GM18505 (cell line): ENCODE measurements around the gene SLC22A3.

Experiments used
- ATAC-seq: cut with Tn5 transposase; IDR thresholded peaks from one replicate; pipeline ENCODE4 v1.9.1; 2021; ENCODE audit not compliant: unreplicated experiment
- POLR2A ChIP-seq: IDR thresholded peaks from 4 replicates; pipeline ENCODE4 v1.6.1; 2011; ENCODE audit warnings: borderline replicate concordance; ENCODE audit not compliant: insufficient read depth, insufficient read length; ENCODE audit errors: extremely low read depth

SLC22A3 gene

DNA sequence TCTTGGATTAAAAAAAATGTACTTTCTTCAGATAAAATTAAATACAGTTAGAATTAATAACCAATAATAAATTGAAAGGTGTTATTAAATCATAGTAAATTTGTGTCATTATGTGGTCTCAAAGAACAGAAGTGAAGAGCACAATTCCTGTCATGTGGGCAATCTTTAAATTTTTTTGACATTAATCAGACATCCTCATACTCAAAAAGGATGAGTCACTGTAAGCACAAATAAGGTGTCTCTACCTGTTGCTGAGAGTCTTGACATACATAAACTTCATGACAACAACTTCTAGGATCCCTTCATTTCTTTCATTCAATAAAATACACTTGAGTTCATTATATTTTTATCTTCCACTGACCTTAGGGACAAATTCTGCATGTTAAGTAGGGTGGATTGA, 76.1 kb downstream of the SLC22A3 start:
- ATAC-seq: no peak
- no peak for TF ChIP-seq POLR2A

- no peak for TF ChIP-seq POLR2A
- no peak for ATAC-seq
Measured at GRCh38 chr6:160426136-160426535, 78.0 kb downstream of the SLC22A3 start.

DNA sequence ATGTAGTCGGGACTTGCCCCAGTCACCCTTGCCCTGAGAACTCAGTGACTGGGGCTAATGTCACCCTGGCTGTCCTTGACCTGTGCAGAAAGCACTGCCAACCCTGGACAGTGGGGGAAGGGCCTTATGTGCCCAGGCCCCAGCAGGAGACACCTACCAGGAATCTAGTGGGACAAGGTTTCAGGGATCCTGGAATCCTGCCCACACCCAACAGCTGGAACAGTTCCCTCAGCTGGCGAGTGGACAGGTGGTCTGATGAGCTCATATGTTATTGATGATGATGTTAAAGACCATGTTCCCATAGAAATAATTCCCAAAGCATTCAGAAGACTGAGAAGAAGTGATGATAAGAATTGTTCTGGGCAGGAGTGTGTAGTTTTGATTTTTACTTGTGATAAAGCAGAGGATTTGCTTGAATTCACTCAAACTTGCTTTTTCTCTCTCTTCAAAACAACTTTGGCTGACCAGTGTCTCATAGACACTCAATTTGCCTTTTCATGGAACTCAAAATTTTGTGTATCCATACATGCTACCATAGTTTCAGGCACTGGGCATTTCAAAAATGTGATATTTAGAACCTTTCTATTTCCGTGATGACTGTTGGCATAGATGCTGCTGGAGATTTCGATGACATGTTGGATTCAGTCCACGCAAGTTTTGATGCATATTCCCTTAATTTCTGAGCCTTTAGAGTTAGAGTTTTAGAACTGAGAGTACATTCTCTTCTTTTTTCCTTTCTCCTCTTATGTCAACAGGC, 79.3 kb downstream of the SLC22A3 start:
- ATAC-seq: no peak
- TF ChIP-seq POLR2A: no peak

- no peak for TF ChIP-seq POLR2A
- no peak for ATAC-seq
Measured at GRCh38 chr6:160428069-160428430, 79.9 kb downstream of the SLC22A3 start.

- ATAC-seq: no peak
- no peak for TF ChIP-seq POLR2A
Measured at GRCh38 chr6:160428818-160429619, 80.8 kb downstream of the SLC22A3 start.

- no peak for TF ChIP-seq POLR2A
- no peak for ATAC-seq
Measured at GRCh38 chr6:160429620-160429895, 81.4 kb downstream of the SLC22A3 start.

GRCh38 chr6:160430203-160430602, 82.0 kb downstream of the SLC22A3 start:
- no peak for ATAC-seq
- TF ChIP-seq POLR2A: no peak

DNA sequence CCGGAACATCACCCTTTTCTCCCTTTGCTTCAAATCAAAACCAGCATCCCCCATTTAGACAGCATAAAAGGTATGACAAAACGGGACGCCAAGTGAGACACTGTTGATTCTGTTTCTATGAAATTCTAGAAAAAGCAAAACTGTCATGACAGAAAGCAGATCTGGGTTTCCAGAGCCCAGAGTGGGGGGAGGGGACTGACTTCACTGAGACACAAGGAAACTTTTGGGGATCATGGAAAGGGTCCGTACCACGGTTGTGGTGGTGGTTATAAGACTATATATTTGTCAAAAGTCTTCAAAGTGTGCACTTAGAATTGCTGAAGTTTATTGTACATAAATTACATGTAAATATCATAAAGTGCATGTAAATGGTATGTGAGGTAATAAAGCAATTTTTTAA, 82.6 kb downstream of the SLC22A3 start:
- ATAC-seq: no peak
- no peak for TF ChIP-seq POLR2A

DNA sequence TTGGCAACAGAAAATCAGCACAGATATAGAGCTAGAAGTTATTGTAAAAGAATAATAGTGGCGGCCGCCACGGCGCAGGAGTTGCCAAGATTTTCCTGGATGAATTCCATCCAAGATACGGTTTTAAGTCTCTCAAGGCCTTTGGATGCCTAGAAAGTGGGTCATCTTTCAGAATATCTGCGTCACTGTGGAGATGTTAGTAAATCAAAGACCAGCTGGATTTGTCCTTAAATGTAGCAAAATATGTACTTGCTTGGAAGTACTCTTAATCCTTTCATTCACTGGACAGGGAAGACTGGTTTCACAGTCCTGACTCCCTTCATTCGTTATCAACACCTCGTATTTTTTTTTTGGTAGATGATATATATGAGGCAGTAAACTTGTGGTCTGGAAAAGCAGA, 83.0 kb downstream of the SLC22A3 start:
- no peak for TF ChIP-seq POLR2A
- no peak for ATAC-seq

DNA sequence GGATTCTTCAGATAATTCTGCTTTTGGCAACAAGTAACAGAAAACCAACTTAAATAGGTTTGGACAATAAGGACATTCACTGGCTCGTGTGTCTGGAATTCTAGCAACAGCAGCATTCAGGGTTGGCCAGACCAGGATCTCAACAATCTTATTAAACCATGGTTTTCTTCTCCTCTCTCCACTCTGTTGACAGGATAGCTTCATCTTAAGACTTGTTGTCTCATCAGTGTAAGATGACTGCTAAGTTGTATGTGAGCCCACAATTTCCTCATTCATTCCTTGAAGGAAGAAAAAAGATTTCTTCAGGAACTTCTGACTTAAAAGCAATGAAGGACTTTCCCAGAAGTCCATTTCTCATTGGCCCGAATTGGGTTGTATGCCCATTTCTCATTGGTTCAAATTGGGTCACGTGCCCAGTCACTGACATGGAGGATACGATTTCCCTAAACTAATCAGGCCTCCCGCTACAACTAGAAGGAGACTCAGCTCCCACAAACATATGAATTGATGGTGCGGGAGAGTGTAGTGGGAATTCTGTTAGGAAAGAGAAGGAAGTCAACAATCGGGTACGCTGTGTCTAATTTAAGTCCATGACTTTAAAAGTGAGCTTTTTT, 83.7 kb downstream of the SLC22A3 start:
- no peak for TF ChIP-seq POLR2A
- ATAC-seq: no peak

GRCh38 chr6:160435935-160436334, 87.8 kb downstream of the SLC22A3 start:
- ATAC-seq: no peak
- TF ChIP-seq POLR2A: no peak

DNA sequence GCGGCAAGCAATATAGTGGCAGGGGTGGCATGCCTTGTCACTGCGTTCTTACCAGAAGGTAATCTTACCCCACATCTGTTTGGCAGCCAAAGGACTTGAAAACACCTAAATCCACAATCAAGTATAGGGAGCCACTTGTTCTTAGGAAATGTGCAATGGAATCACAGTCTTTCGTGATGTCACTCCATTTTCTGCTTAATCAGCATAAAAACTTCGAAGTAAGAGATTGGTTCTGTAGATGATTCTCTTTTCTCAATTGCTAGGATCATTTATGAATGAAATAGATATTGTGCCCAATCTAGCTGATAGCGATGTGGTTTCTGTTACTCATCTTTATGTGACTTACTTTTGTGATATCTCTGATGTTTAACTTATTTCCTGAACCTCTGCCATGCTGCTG, 89.0 kb downstream of the SLC22A3 start:
- no peak for ATAC-seq
- TF ChIP-seq POLR2A: no peak

DNA sequence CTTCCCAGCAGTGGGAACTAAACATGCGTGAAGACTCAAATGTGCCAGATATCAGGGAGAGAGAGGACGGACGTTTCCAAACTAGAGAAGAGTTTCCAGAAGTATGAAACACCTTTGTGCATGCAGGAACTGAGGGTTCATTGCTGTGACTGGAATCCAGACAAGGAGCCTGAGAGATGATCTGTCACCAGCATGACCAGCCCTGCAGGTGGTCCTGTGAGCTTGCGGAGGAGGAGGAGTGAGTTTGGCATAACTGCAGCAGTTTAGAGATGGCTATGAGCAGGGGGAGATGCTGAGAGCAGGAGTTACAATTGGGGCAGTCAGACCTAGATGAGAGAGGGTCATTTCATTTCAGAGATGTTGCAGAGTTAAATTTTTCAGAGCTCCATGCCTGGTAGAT, 89.6 kb downstream of the SLC22A3 start:
- no peak for ATAC-seq
- TF ChIP-seq POLR2A: no peak

DNA sequence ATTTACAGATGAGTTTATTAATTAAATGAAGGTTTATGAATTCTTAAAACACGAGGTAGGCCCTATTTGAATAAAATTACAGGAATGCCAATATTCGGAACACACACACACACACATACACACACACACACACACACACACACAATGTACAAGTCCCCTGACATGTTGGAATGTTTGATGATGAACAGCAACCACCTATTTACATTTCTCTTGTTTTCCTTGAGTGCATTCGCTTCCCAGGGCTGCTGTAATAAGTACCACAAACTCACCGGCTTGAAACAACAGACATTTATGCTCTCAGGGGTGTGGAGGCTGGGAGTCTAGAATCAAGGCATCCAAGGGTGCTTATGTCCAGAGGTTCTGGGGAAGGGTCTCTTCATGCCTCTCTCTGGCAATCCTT, 90.3 kb downstream of the SLC22A3 start:
- ATAC-seq: no peak
- TF ChIP-seq POLR2A: no peak
